ENCODE data around the gene ENPEP. TPM values are rescaled to one million over a fixed set of nuclear protein-coding genes. Genes with fewer than 3 reads are reported as not detected.

The ENPEP gene
- total RNA-seq, 1 experiment from 2014 or later, result 0.33 TPM

DNA sequence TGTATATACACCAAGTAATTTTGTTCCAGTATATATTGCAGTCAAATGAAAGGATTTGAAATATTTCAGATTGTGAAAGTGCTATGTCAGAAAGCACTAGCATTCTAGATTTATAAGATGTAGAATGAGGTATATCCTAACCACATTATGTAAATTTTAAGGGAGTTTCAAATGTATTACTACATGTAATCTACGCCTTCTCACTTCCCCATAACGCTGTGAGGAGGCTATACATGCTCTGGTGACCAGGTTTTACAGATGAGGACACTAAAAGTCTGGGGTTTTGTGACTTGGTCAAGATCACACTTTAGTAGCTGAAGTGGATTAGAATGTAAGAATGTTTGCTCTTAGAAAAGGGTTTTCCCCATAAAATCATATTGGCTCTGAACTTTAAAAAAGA lies 8.1 kb downstream of the ENPEP start:
- Mint-ChIP-seq H3K36me3 (no peaks in the 10 kb centered on the region), H3K4me1 (peaks cover 33% of the 10 kb centered on the region), H3K27ac (no peak overlapping the region), H3K27me3 (ENCODE audit: low read depth) (peaks cover 18% of the 10 kb centered on the region), H3K9me3 (no peaks in the 10 kb centered on the region), H3K4me3 (no peak overlapping the region)
- CTCF ChIA-PET, result interaction anchor here (1.0 kb wide), 1 partner anchor 30 kb away, joined by 3 read pairs; no protein-coding TSS in a partner anchor
- ATAC-seq (no peak), DNase-seq (ENCODE audit: low spot score) (no peak)
- POLR2A ChIA-PET, result no interaction called here
- no peak for TF ChIP-seq ZNF263 (CRISPR knock-in tag; IDR thresholded peaks at IDR 0.05; ENCODE audit: low read depth)
- TF ChIP-seq TP53 (CRISPR knock-in tag; IDR thresholded peaks at IDR 0.05), result no peak
- no peak for TF ChIP-seq TEAD4 (CRISPR knock-in tag; IDR thresholded peaks at IDR 0.05)
- TF ChIP-seq ZNF396 (CRISPR knock-in tag; IDR thresholded peaks at IDR 0.05; ENCODE audit: borderline replicate concordance), result no peak
- no peak for TF ChIP-seq ZNF671 (CRISPR knock-in tag; IDR thresholded peaks at IDR 0.05)
- no peak for TF ChIP-seq MYBL2 (CRISPR knock-in tag; IDR thresholded peaks at IDR 0.05)
- TF ChIP-seq, protein P1, sequence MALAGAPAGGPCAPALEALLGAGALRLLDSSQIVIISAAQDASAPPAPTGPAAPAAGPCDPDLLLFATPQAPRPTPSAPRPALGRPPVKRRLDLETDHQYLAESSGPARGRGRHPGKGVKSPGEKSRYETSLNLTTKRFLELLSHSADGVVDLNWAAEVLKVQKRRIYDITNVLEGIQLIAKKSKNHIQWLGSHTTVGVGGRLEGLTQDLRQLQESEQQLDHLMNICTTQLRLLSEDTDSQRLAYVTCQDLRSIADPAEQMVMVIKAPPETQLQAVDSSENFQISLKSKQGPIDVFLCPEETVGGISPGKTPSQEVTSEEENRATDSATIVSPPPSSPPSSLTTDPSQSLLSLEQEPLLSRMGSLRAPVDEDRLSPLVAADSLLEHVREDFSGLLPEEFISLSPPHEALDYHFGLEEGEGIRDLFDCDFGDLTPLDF (CRISPR knock-in tag; IDR thresholded peaks at IDR 0.05), result no peak
- TF ChIP-seq, protein P2, sequence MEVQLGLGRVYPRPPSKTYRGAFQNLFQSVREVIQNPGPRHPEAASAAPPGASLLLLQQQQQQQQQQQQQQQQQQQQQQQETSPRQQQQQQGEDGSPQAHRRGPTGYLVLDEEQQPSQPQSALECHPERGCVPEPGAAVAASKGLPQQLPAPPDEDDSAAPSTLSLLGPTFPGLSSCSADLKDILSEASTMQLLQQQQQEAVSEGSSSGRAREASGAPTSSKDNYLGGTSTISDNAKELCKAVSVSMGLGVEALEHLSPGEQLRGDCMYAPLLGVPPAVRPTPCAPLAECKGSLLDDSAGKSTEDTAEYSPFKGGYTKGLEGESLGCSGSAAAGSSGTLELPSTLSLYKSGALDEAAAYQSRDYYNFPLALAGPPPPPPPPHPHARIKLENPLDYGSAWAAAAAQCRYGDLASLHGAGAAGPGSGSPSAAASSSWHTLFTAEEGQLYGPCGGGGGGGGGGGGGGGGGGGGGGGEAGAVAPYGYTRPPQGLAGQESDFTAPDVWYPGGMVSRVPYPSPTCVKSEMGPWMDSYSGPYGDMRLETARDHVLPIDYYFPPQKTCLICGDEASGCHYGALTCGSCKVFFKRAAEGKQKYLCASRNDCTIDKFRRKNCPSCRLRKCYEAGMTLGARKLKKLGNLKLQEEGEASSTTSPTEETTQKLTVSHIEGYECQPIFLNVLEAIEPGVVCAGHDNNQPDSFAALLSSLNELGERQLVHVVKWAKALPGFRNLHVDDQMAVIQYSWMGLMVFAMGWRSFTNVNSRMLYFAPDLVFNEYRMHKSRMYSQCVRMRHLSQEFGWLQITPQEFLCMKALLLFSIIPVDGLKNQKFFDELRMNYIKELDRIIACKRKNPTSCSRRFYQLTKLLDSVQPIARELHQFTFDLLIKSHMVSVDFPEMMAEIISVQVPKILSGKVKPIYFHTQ (CRISPR knock-in tag; IDR thresholded peaks at IDR 0.05), result no peak
- TF ChIP-seq, protein P3, sequence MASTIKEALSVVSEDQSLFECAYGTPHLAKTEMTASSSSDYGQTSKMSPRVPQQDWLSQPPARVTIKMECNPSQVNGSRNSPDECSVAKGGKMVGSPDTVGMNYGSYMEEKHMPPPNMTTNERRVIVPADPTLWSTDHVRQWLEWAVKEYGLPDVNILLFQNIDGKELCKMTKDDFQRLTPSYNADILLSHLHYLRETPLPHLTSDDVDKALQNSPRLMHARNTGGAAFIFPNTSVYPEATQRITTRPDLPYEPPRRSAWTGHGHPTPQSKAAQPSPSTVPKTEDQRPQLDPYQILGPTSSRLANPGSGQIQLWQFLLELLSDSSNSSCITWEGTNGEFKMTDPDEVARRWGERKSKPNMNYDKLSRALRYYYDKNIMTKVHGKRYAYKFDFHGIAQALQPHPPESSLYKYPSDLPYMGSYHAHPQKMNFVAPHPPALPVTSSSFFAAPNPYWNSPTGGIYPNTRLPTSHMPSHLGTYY (CRISPR knock-in tag; IDR thresholded peaks at IDR 0.05), result no peak
- TF ChIP-seq TEAD1 (CRISPR knock-in tag; IDR thresholded peaks at IDR 0.05), result no peak
- no peak for TF ChIP-seq EMX1 (CRISPR knock-in tag; IDR thresholded peaks at IDR 0.05)
- TF ChIP-seq HMGA2 (CRISPR knock-in tag; IDR thresholded peaks at IDR 0.05), result no peak
- TF ChIP-seq SMAD4 (CRISPR knock-in tag; IDR thresholded peaks at IDR 0.05), result no peak
- TF ChIP-seq, protein P4, sequence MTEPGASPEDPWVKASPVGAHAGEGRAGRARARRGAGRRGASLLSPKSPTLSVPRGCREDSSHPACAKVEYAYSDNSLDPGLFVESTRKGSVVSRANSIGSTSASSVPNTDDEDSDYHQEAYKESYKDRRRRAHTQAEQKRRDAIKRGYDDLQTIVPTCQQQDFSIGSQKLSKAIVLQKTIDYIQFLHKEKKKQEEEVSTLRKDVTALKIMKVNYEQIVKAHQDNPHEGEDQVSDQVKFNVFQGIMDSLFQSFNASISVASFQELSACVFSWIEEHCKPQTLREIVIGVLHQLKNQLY (CRISPR knock-in tag; IDR thresholded peaks at IDR 0.05), result no peak
- TF ChIP-seq, protein P5, sequence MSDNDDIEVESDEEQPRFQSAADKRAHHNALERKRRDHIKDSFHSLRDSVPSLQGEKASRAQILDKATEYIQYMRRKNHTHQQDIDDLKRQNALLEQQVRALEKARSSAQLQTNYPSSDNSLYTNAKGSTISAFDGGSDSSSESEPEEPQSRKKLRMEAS (CRISPR knock-in tag; IDR thresholded peaks at IDR 0.05), result no peak
- TF ChIP-seq, protein P6, sequence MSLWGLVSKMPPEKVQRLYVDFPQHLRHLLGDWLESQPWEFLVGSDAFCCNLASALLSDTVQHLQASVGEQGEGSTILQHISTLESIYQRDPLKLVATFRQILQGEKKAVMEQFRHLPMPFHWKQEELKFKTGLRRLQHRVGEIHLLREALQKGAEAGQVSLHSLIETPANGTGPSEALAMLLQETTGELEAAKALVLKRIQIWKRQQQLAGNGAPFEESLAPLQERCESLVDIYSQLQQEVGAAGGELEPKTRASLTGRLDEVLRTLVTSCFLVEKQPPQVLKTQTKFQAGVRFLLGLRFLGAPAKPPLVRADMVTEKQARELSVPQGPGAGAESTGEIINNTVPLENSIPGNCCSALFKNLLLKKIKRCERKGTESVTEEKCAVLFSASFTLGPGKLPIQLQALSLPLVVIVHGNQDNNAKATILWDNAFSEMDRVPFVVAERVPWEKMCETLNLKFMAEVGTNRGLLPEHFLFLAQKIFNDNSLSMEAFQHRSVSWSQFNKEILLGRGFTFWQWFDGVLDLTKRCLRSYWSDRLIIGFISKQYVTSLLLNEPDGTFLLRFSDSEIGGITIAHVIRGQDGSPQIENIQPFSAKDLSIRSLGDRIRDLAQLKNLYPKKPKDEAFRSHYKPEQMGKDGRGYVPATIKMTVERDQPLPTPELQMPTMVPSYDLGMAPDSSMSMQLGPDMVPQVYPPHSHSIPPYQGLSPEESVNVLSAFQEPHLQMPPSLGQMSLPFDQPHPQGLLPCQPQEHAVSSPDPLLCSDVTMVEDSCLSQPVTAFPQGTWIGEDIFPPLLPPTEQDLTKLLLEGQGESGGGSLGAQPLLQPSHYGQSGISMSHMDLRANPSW (CRISPR knock-in tag; conservative IDR thresholded peaks at IDR 0.05; ENCODE audit: low read depth), result no peak
- TF ChIP-seq NFE2L1 (CRISPR knock-in tag; IDR thresholded peaks at IDR 0.05), result no peak
- no peak for TF ChIP-seq FOXK1 (CRISPR knock-in tag; IDR thresholded peaks at IDR 0.05)

DNA sequence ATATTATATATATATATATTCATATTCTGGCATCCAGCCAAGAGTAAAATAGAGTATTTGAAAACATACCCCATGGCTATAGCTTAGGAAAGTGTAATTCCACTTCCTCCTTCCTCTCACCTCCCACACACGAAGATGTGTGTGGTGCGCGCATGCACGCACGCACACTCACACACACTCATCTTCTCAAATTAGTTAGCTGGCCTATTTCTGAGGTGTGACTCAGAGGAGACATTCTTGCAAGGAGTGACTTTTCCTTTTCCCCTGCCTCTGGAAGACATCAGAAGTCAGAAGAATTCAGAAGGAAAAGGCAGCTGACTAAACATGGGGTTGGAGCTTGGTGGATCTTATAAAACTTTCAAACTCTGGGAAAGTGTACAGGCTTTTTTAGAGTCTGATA lies 8.8 kb downstream of the ENPEP start:
- Mint-ChIP-seq H3K27ac (no peak overlapping the region), H3K4me1 (peaks cover 33% of the 10 kb centered on the region), H3K36me3 (no peaks in the 10 kb centered on the region), H3K4me3 (no peak overlapping the region), H3K9me3 (no peaks in the 10 kb centered on the region), H3K27me3 (ENCODE audit: low read depth) (peaks cover 18% of the 10 kb centered on the region)
- ATAC-seq (no peak), DNase-seq (ENCODE audit: low spot score) (no peak)
- CTCF ChIA-PET, result interaction anchor here (1.0 kb wide), 1 partner anchor 29 kb away, joined by 3 read pairs; no protein-coding TSS in a partner anchor
- POLR2A ChIA-PET, result no interaction called here
- TF ChIP-seq CBFB (CRISPR knock-in tag; IDR thresholded peaks at IDR 0.05; ENCODE audit: low read depth) (no peak), MYBL2 (CRISPR knock-in tag; IDR thresholded peaks at IDR 0.05) (no peak), NFYB (CRISPR knock-in tag; conservative IDR thresholded peaks at IDR 0.05; ENCODE audit: low read depth) (no peak), MXD4 (CRISPR knock-in tag; IDR thresholded peaks at IDR 0.05; ENCODE audit: borderline replicate concordance) (no peak)
- TF ChIP-seq, protein P7, sequence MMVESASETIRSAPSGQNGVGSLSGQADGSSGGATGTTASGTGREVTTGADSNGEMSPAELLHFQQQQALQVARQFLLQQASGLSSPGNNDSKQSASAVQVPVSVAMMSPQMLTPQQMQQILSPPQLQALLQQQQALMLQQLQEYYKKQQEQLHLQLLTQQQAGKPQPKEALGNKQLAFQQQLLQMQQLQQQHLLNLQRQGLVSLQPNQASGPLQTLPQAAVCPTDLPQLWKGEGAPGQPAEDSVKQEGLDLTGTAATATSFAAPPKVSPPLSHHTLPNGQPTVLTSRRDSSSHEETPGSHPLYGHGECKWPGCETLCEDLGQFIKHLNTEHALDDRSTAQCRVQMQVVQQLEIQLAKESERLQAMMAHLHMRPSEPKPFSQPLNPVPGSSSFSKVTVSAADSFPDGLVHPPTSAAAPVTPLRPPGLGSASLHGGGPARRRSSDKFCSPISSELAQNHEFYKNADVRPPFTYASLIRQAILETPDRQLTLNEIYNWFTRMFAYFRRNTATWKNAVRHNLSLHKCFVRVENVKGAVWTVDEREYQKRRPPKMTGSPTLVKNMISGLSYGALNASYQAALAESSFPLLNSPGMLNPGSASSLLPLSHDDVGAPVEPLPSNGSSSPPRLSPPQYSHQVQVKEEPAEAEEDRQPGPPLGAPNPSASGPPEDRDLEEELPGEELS (CRISPR knock-in tag; IDR thresholded peaks at IDR 0.05), result no peak
- TF ChIP-seq, protein P8, sequence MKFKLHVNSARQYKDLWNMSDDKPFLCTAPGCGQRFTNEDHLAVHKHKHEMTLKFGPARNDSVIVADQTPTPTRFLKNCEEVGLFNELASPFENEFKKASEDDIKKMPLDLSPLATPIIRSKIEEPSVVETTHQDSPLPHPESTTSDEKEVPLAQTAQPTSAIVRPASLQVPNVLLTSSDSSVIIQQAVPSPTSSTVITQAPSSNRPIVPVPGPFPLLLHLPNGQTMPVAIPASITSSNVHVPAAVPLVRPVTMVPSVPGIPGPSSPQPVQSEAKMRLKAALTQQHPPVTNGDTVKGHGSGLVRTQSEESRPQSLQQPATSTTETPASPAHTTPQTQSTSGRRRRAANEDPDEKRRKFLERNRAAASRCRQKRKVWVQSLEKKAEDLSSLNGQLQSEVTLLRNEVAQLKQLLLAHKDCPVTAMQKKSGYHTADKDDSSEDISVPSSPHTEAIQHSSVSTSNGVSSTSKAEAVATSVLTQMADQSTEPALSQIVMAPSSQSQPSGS (CRISPR knock-in tag; IDR thresholded peaks at IDR 0.05; ENCODE audit: borderline replicate concordance, low read depth), result no peak

All from WTC11 (cell line).